Kidney (tissue), 14 donors: ENCODE measurements around the gene NCLN. TPM values are rescaled to one million over a fixed set of nuclear protein-coding genes. Genes with fewer than 3 reads are reported as not detected.

Source experiments
- DNase-seq, 5 donors: peaks; one replicate each; pipeline ENCODE4 v3.0.0-alpha.2; 2013 to 2020
- FAIRE-seq: peaks from 2 replicates; lab custom pipeline; 2012; peaks lifted over from hg19 to GRCh38; lab: Jason Lieb, UNC
- H3K27ac ChIP-seq, 2 donors: one replicate each; pipeline ENCODE4 v1.7.0; 2013; ENCODE audit warnings: low read depth in 2 of 2, low read length in 2 of 2, inconsistent platforms in 1 of 2
- H3K27me3 ChIP-seq: one replicate; pipeline ENCODE4 v1.7.1; 2013; ENCODE audit warnings: low read length, inconsistent platforms; ENCODE audit not compliant: control insufficient read depth, insufficient read depth
- H3K36me3 ChIP-seq, 3 donors: one replicate each; pipeline versions ENCODE4 v1.7.0 to v1.7.1; 2013; ENCODE audit warnings: low read length in 3 of 3, control low read depth in 1 of 3, inconsistent platforms in 1 of 3; ENCODE audit not compliant: insufficient read depth in 3 of 3, control insufficient read depth in 2 of 3
- H3K4me1 ChIP-seq, 3 donors: one replicate each; pipeline versions ENCODE4 v1.7.0 to v1.7.1; 2013; ENCODE audit warnings: low read length in 3 of 3, inconsistent platforms in 1 of 3, low read depth in 1 of 3; ENCODE audit not compliant: control insufficient read depth in 2 of 3, insufficient read depth in 2 of 3
- H3K4me3 ChIP-seq, 3 donors: one replicate each; pipeline versions ENCODE4 v1.7.0 to v1.8.1; 2013; ENCODE audit warnings: low read length in 3 of 3, control low read depth in 1 of 3, inconsistent platforms in 1 of 3
- H3K9ac ChIP-seq, 3 donors: one replicate each; pipeline versions ENCODE4 v1.7.0 to v1.7.1; 2013; ENCODE audit warnings: low read length in 3 of 3, control low read depth in 1 of 3, inconsistent platforms in 1 of 3
- H3K9me3 ChIP-seq, 3 donors: one replicate each; pipeline versions ENCODE4 v1.7.0 to v1.7.1; 2013; ENCODE audit warnings: low read length in 3 of 3, control low read depth in 1 of 3, inconsistent platforms in 1 of 3; ENCODE audit not compliant: control insufficient read depth in 2 of 3, insufficient read depth in 1 of 3
- CTCF ChIP-seq: IDR thresholded peaks from 3 replicates; pipeline ENCODE4 v1.5.1; 2012; ENCODE audit warnings: mild to moderate bottlenecking, moderate library complexity, borderline replicate concordance; ENCODE audit not compliant: insufficient read depth; ENCODE audit errors: extremely low read depth
- intact Hi-C: fragments of 100-400 bp; cut with DNase I; formaldehyde crosslinking; loops from one replicate; pipeline ENCODE4 v1.11.1; 2022
- polyA plus RNA-seq: library from polyadenylated mRNA; stranded (reverse); fragments of 350-450 nt; fragmentation: Illumina TruSeq; extraction: RNeasy Lipid Tissue Mini Kit (QIAGEN cat#74804); gene quantifications from one replicate; pipeline ENCODE4 v1.2.3, GENCODE V29; 2014; ENCODE audit warnings: low read depth, low replicate concordance; ENCODE audit not compliant: insufficient read depth
- total RNA-seq: library from RNA; stranded (reverse); fragmentation: NEBNext Ultra II Directional; extraction: Animal tissue kit (Norgen Biotek cat#: 25700); gene quantifications from one replicate; pipeline ENCODE4 v1.2.1, GENCODE V29; 2021
- donor health status: control.
- donor health status: control.
- donor health status: control.
- donor health status: control.
- donor health status: control.
- donor health status: DM: yes; HTN: yes; CAD: no.
- donor health status: Normal renal cell carcinoma (clear cell type).

NCLN gene
- total and polyA plus RNA-seq, 2 donors from 2014 or later, result 43.3 to 63.2 TPM

GRCh38 chr19:3249408-3249807 lies 63.7 kb downstream of the NCLN start:
- intact Hi-C loops, result loop anchor here (5.0 kb wide), 1 partner anchor 52 kb away; no protein-coding TSS in a partner anchor
- no peak for TF ChIP-seq CTCF
- Histone ChIP-seq H3K4me3 (no peak overlapping the region), H3K27me3 (no peaks in the 10 kb centered on the region), H3K9ac (no peak overlapping the region), H3K27ac (no peak overlapping the region), H3K9me3 (peaks cover 0 to 9% (median 3%) of the 10 kb centered on the region in 3 donors), H3K36me3 (no peaks in the 10 kb centered on the region), H3K4me1 (no peaks in the 10 kb centered on the region)
- DNase-seq (no peak), FAIRE-seq (no peak)

GRCh38 chr19:3250675-3251074 lies 64.9 kb downstream of the NCLN start:
- H3K27ac ChIP-seq, result no peak overlapping the region
- H3K4me1 ChIP-seq, result no peaks in the 10 kb centered on the region
- no peaks in the 10 kb centered on the region for H3K36me3 ChIP-seq
- no peak overlapping the region for H3K9ac ChIP-seq
- intact Hi-C loops, result no loop called here
- DNase-seq (no peak), FAIRE-seq (no peak)
- peaks cover 0 to 9% (median 0%) of the 10 kb centered on the region in 3 donors for H3K9me3 ChIP-seq
- peak; percentile 45 for TF ChIP-seq CTCF
- no peak overlapping the region for H3K4me3 ChIP-seq
- no peaks in the 10 kb centered on the region for H3K27me3 ChIP-seq

- no peak overlapping the region for H3K4me3 ChIP-seq
- H3K27me3 ChIP-seq, result no peaks in the 10 kb centered on the region
- H3K9ac ChIP-seq, result no peak overlapping the region
- H3K36me3 ChIP-seq, result no peaks in the 10 kb centered on the region
- no peak overlapping the region for H3K27ac ChIP-seq
- TF ChIP-seq CTCF, result no peak
- DNase-seq, result no peak
- intact Hi-C loops, result no loop called here
- peaks cover 0 to 9% (median 0%) of the 10 kb centered on the region in 3 donors for H3K9me3 ChIP-seq
- no peak for FAIRE-seq
- no peaks in the 10 kb centered on the region for H3K4me1 ChIP-seq
These were observed 65.5 kb downstream of the NCLN start for GRCh38 chr19:3251229-3251628.

- Histone ChIP-seq H3K27me3 (no peaks in the 10 kb centered on the region), H3K36me3 (no peaks in the 10 kb centered on the region), H3K4me1 (no peaks in the 10 kb centered on the region), H3K27ac (no peak overlapping the region), H3K4me3 (no peak overlapping the region), H3K9ac (no peak overlapping the region), H3K9me3 (peaks cover 0 to 9% (median 0%) of the 10 kb centered on the region in 3 donors)
- TF ChIP-seq CTCF, result no peak
- DNase-seq, result no peak
- intact Hi-C loops, result no loop called here
- no peak for FAIRE-seq
These were observed 66.9 kb downstream of the NCLN start for GRCh38 chr19:3252650-3253049.
